MV-4-11 (cell line): ENCODE results near the gene TCF12.

ENCODE experiments used
- DNase-seq: peaks from one replicate; lab custom pipeline; 2025; lab: John Stamatoyannopoulos, UW

TCF12 gene

GRCh38 chr15:57298843-57299550 is 380.6 kb downstream of the TCF12 start:
- no peak for DNase-seq

GRCh38 chr15:57301307-57301706 is 382.9 kb downstream of the TCF12 start:
- DNase-seq, result peak; percentile 38

DNA sequence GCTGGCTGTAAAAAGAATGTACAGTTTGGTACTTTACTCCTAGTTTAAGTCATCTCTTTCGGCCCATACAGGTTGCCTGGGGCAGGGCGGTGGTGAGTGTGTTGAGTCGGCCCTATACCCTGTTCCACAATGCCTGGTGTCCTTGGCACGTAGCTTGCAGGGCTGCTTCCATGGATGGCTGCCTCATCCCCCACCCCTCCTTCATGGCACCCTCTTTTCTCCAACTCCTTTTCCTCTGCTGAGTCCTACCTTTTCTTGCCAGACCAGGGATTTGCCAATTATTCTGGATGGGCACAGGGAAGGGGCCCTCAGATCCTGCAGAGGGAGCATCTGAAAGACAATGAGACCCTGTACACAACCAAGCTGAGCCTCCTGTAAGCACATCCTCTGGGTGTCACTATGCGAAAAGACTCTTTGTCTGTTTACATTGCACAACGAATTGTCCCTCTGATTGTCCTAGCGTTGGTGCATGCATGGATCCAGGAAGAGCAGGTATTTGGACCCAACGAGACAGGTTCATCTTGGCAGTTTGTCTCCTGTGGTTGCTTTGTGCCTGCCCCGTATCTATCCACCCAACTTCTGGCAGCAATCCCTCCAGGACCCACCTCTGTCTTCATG is 384.3 kb downstream of the TCF12 start:
- no peak for DNase-seq

GRCh38 chr15:57305009-57305408 is 386.6 kb downstream of the TCF12 start:
- DNase-seq, result no peak

DNA sequence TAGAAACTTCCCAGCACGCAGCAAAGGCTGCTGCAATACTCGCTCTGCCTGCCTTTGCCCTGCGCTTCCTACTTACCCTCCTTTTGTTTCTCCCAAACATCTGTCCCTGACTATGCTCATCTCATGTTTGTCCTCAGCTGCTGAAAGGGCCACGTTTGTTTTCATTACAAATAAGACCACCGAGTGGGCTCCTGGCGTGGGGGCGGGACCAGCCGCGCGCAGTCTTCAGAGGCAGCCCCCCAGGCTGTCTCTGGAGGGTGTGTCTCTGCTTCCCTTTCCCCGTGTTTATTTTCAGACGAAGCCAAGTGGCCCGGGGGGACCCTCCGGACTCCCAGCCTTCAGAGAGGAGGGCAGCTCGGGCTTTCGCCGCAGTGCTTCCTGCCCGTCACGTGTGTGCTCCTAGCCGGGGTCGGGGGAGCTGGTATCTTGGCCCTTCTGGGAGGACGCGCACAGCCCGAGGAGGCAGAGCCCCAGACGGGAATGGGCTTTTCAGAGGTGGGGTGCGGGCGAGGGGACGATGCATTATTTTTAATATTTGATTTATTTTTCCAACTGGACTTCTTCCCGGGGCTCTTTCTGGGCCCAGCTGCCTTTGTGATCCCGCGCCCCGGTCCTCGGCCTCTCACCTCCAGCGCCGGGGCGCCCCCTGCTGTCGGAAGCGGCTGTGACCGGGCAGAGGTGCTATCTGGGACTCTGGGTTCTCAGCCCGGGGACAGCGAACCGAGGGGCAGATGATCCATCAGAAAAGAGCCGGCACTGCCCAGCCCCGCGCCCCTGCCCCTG is 387.9 kb downstream of the TCF12 start:
- DNase-seq, result peak; percentile 56

- DNase-seq, result no peak
These were observed 388.5 kb downstream of the TCF12 start for GRCh38 chr15:57306944-57307411.

- no peak for DNase-seq
These were observed 389.2 kb downstream of the TCF12 start for GRCh38 chr15:57307527-57308169.

DNA sequence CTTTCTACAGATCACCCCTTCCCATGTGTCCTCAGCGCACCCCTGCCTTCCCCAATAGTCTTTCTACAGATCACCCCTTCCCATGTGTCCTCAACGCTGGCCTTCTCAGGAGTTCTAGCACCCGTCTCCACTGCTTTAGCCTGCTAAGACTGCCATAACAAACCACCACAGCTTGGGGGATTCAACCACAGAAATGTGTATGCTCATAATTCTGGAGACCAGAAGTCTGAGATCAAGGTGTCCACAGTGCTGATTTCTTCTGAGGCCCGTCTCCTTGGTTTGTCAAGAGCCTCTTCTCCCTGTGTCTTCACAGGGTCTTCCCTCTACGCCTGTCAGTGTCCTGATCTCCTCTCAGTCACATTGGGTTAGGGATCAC is 389.7 kb downstream of the TCF12 start:
- DNase-seq, result no peak

DNA sequence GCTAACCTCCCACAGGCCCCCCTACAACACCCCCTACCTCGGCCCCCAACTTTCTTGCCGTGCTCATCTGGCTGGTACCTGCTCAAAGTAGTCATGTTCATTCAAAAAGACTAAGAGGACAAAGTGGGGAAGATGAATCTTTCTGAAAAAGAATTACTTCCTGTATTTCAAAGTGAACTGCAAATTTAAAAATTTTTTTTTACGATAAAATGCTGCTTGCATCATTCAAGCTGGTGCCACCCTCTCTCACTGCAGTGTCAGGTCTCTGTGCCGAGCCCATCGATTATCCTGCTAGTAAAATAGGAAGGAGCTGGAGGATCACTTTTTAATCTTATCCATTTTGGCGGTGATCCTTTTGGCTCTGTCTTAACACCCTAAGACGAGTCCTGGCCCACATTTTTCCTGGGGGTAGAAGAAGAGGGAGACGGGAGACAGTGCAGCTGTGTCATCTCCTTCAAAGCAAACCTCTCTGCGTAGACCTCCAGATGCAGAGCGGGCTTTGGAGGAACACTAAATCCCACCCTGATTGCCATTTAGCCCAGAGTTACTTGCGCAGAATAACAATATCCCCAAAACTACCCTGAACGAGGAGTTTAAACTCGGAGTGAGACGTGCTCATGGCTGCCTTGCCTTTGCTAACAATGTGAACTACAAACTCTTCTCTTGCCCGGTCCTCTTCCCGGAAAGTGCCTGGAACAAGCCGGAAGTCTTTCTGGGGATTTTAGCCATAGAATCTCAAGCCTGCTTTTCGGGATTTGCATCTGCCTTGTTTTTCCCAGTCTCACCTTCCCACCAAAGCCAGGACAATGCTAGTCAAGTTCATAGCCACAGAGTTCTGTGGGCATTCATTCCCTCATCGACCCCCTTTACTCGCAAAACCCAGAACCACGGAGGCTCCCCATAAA is 391.7 kb downstream of the TCF12 start:
- peak; percentile 52 for DNase-seq

GRCh38 chr15:57310876-57311275 is 392.4 kb downstream of the TCF12 start:
- DNase-seq, result no peak

DNA sequence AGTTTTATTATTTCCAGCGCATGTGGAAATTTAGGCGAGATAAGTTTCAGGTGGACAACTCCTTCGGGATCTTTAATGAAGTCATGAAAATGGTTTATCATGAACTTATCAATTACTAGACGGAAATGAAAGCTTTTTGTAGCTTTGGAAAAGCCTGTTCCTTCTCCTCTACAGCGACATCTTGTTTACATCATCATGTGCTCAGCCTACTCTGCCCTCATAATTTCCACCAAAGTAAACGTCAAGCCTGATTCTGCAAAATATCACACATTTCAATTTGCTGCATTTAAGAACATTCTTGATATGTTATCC is 393.5 kb downstream of the TCF12 start:
- DNase-seq, result no peak

DNA sequence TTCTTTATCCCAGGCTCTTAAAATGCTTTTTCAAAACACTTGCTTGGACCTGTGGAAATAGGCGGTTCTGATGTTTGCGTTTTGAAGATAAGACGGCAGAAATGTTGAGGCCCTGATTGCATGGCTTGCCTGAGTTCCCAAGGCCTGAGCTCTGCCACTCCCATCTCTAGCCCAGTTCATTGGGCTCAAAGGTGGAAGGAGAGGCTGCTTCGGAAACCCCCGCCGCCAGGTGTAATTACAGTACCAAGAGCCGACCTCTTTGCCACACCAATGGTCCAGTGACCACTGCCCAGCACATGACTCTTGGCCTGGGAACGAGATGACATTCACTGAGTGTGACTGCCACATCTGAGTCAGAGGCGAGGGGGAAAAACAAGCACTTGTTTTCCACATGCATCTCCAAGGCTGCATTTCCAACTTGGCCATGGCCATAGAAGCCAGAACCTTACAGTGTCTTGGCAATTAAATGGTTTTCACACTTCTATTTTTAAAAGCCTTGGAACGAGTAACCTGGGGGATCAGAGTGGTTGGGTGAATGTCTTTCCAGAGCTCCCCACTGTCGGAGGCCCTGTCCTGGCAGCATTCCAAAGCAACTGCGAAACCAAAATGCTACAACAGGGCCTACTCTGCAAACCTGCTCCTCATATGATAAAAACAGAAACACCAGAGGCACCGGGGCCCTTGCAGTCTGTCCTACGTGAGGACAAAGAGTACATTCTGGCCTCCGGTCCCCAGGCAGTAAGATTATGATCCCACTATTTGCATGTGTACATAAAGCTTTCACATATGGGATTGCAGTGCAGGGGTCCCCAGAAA is 394.1 kb downstream of the TCF12 start:
- no peak for DNase-seq

GRCh38 chr15:57313134-57313483 is 394.7 kb downstream of the TCF12 start:
- DNase-seq, result no peak

GRCh38 chr15:57314221-57314620 is 395.8 kb downstream of the TCF12 start:
- DNase-seq, result no peak

DNA sequence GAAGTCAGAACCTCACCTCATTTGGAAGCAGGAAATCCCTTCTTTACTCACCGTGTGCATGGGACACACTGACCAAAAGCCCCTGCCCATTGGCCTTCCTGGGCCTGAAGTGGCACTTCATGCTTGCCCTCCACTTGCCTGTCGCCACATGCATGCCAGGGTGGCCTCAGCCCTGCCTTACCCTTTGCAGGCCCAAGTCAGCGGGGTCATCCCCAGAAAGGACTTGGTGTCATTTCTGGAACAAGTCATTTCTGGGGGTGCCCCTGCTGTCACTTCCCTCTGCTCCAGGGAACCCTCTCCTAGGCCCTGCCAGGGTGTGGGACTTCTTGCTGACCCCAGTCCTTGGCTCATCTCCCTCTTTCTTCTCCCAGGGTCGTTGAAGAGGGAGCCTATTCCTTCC is 398.0 kb downstream of the TCF12 start:
- no peak for DNase-seq

- no peak for DNase-seq
These were observed 400.9 kb downstream of the TCF12 start for GRCh38 chr15:57319226-57319918.

GRCh38 chr15:57319919-57320560 is 401.6 kb downstream of the TCF12 start:
- DNase-seq, result no peak

DNA sequence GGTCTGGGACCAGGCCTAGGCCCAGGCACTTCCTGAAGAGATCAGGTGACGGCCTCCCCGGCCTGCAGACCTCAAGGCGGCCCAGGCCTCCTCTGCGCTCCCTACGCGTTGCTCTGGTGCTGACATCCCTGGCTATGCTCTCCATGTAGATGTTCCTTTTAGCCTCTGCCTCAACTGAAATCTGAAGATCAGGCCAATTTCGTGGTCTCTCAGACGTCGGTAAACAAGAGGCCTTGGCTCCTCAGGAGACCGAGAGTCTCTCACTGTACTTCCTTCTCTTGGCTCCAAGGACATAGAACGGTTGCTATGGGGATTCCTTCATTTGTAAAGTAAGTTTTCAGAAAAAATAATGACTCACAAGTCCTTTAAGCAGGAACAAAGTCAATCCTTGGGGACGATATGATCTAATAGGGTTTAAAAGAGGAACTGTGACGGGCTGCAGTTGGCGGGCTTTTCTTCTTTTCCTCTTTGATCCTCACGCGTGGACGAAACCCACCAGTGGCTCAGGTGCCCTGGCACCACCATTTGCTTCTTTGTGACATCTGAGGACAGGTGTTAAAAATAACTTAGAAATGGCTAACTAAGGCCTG is 402.3 kb downstream of the TCF12 start:
- peak; percentile 85 for DNase-seq

DNA sequence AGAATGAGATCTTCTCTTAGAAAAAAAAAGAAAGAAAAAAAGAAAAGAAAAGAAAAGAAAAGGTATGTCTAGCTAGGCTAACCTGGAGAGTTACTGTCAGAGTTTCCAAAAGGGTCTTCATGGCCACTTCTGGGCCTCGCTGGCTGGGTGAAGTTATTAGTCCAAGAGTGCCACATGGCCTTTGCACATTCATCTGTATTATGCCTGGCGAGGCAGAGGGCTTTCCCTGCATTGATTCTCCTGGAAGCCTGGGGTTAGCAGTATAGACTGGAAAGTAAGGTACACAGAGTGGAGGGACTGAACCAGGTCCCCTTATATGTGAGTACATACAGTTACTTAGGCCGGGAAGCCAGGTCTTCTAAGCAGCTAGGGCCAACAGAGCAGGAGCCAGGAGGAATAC is 403.0 kb downstream of the TCF12 start:
- DNase-seq, result no peak
